Measurements from ENCODE around the gene PTPRO.

PTPRO gene

GRCh38 chr12:15636060-15636890 is 314.0 kb downstream of the PTPRO start:
- FAIRE-seq = no peak
- peak; percentile 1 for TF ChIP-seq CTCF (IDR thresholded peaks at IDR 0.05; ENCODE audit: insufficient read depth, missing control alignments)
- no peak for DNase-seq (ENCODE audit: insufficient read length, low spot score)

- FAIRE-seq (no peak), DNase-seq (ENCODE audit: insufficient read length, low spot score) (no peak)
- no peak for TF ChIP-seq CTCF (IDR thresholded peaks at IDR 0.05; ENCODE audit: insufficient read depth, missing control alignments)
These were observed 315.9 kb downstream of the PTPRO start for GRCh38 chr12:15638231-15638630.

GRCh38 chr12:15644700-15645099 is 322.4 kb downstream of the PTPRO start:
- FAIRE-seq (no peak), DNase-seq (ENCODE audit: insufficient read length, low spot score) (no peak)
- no peak for TF ChIP-seq CTCF (IDR thresholded peaks at IDR 0.05; ENCODE audit: insufficient read depth, missing control alignments)

- FAIRE-seq = no peak
- DNase-seq (ENCODE audit: insufficient read length, low spot score) = no peak
- no peak for TF ChIP-seq CTCF (IDR thresholded peaks at IDR 0.05; ENCODE audit: insufficient read depth, missing control alignments)
These were observed 324.3 kb downstream of the PTPRO start for GRCh38 chr12:15646581-15646980.
